NCI-H146 treated with DMSO at 0.1 percent for 48 hours (cell line): ENCODE measurements around the gene CUEDC2.

Experiments used
- DNase-seq: peaks from one replicate; lab custom pipeline; 2025; ENCODE audit not compliant: unreplicated experiment; lab: John Stamatoyannopoulos, UW

The CUEDC2 gene

GRCh38 chr10:102398172-102399020 lies 34.0 kb downstream of the CUEDC2 start:
- DNase-seq = no peak

DNA sequence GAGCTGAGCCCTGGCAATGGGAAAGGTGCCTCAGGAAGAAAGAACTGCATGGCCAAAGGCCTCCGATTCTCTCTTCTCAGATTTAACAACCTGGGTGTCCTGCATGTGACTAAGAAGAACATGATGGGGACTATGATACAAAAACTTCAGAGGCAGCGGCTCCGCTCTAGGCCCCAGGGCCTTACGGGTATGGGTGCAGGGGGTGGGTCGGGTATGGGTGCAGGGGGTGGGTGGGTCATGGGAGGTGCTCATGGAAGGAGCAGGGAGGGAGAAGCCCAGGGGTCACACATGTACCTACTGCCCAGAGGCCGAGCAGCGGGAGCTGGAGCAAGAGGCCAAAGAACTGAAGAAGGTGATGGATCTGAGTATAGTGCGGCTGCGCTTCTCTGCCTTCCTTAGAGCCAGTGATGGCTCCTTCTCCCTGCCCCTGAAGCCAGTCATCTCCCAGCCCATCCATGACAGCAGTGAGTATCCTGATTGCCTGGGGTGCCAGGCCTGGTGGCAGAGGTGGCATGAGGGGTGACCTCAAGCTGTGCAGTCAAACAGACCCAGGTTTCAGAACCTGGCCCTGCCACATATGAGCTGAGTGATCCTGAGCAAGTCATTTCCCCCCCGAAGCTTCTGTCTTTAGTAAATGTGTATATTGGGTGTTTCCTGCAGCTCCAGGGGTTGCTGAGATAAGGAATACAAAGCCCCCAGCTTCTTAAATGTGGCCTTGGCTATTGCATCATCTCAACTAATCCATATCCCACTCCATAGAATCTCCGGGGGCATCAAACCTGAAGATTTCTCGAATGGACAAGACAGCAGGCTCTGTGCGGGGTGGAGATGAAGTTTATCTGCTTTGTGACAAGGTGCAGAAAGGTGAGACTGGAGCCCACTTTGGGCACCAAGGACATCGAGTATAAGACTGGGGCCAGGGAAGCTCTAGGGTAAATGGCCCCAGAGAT lies 34.9 kb downstream of the CUEDC2 start:
- no peak for DNase-seq

- DNase-seq = no peak
These were observed 35.6 kb downstream of the CUEDC2 start for GRCh38 chr10:102396730-102397151.

DNA sequence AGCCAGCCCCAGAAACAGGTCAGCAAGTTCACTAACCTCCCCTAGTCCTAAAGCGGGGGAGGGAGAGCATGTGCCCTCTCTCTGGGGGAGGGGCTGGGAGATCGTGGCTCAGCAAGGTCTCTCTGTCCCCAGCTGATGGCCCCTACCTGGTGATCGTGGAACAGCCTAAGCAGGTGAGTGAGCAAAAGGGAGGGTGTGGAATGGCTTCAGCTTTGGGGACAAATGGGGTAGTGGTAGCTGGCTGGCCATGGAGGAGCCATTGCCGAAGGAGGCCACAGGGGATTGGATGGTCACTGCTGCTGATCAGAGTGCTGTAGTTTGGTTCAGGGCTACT lies 36.1 kb downstream of the CUEDC2 start:
- no peak for DNase-seq

DNA sequence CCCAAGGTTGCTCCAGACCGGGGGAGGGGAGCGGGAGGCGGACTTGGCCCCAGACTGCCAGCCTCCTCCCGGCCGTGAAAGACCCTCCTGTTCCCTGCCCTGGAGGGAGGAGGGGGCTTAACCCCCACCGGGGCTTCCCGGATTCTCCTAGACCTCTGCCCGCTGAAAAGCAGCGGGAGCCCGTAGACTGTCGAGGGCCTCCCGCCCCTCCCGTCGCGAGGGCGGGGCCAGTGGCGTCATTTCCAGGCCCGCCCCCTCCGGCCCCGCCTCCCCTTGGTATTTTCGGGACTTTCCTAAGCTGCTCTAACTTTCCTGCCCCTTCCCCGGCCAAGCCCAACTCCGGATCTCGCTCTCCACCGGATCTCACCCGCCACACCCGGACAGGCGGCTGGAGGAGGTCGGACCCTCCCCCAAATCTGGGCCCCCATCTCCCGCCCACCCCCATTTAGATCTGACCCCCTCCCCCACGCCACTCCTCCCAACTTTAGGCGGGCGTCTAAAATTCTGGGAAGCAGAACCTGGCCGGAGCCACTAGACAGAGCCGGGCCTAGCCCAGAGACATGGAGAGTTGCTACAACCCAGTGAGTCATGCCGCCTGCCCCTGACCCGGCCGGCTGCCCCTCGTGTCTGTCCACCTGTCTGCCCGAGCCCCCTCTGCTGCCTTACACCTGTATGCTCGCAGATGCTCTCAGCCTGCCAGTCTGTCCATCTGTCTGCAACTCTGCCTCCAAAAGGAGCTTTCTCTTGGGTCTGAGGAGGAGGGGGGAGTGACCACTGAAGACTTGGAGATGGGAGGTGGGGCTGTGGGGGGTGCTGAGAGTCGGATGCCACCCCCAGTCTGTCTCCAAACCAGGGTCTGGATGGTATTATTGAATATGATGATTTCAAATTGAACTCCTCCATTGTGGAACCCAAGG lies 36.7 kb downstream of the CUEDC2 start, which contains the start of gene NFKB2:
Gene NFKB2 (plus strand): TSS at position 306 of the 917 bp plus-strand sequence. CDS start 255 bp downstream, at position 561.
- peak; percentile 31 for DNase-seq

GRCh38 chr10:102394801-102395399 lies 37.5 kb downstream of the CUEDC2 start:
- DNase-seq = no peak

- peak; percentile 54 for DNase-seq
These were observed 38.1 kb downstream of the CUEDC2 start for GRCh38 chr10:102394079-102394800.

GRCh38 chr10:102393411-102394078 lies 38.8 kb downstream of the CUEDC2 start:
- no peak for DNase-seq

DNA sequence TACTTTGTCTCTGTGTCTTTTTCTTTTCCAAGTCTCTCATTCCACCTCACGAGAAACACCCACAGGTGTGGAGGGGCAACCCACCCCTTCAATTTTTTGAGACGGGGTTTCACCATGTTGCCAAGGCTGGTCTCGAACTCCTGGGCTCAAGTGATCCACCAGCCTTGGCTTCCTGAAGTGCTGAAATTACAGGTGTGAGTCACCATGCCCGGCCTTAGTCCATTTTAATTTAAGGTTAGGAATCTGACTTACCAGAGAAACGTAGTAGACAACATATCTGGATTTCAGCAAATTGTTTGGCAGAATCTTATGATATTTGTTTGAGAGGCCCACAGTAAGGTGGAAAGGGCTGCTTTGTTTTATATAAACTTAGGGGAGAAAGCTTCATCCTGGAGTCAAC lies 40.1 kb downstream of the CUEDC2 start:
- no peak for DNase-seq

DNA sequence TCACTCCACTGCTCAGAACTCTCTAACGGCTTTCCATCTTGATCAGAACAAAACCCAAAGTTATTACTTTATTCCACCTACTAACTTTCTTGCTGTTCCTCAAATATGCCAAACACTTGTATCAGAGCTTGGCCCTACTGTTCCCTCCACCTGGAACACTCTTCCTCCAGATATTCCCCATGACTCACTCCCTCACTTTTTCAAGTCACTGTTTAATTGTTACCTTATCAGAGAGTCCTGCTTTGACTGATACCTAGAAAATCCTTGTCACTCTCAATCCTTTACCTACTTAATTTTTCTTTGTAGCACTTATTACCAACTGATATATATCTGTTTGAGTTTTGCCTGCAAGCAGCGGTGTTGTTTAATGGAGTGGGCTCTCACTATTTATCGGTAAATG lies 42.5 kb downstream of the CUEDC2 start:
- no peak for DNase-seq

GRCh38 chr10:102384606-102385429 lies 47.6 kb downstream of the CUEDC2 start:
- DNase-seq = no peak

DNA sequence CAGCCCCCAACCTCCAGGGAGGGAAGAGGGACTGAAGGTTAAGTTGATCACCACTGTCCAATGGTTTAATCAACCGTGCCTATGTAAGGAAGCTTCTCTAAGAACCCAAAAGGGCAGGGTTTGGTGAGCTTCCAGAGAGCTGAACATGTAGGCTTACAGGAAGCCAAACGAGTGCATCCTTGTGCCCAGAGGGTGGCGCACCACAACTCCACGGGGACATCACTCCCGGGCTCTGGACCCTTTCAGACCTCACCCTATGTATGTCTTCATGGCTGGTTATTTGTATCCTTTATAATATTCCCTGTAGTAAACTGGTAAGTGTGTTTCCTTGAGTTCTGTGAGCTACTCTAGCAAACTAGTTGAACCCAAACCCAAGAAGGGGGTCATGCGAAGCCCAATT lies 48.3 kb downstream of the CUEDC2 start:
- DNase-seq = no peak

DNA sequence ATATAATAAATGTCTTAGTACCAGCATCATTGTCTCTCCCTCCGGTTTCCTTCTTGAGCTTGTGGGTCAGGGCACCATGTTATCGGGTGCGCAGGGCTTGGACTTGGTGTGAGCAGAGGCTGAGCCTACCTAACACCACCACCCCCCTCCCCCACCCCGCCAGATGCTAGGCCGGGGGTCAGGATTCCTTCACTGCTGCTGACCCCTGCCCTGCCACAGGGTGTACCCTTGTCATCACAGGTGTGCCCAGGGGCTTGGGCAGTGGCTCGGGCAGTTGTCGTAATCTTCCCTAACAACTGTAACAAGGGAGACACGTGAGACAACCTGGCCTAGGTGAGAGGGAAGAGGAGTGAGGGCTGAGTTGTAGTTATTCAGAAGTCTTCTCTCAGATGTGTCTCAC lies 49.5 kb downstream of the CUEDC2 start:
- no peak for DNase-seq

DNA sequence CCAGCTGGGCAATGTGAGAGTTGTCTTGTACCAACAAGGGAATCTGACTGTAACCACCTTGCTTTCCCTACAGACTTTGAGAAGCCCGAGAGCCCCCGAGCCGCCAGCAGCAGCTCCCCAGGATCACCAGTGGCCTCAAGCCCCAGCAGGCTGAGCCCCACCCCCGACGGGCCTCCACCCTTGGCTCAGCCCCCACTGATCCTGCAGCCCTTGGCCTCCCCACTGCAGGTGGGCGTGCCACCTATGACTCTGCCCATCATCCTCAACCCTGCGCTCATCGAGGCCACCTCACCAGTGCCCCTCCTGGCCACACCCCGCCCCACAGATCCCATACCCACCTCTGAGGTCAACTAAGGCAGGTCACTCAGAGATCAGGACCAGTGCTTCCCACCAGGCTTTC lies 50.4 kb downstream of the CUEDC2 start:
- DNase-seq = no peak

- no peak for DNase-seq
These were observed 53.0 kb downstream of the CUEDC2 start for GRCh38 chr10:102379383-102379782.

- no peak for DNase-seq
These were observed 55.5 kb downstream of the CUEDC2 start for GRCh38 chr10:102376901-102377300.

DNA sequence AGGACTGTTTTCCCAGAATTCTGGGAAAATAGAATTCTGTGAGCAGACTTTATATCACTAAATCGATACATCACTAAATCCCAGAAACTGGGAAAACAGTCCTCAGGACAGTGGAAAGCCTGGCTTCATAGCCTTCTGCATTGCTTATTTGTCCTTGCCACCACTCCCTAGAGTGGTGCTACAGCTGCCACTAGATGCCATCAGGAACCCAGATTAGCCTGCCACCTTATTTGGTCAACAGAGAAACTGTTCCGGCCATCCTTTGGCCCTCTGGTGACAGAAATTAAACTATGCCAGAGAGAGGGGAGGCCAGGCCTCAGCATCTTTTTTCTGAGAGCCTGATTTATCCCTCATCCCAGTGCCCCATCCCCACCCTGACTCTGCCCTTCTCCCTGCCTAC lies 56.5 kb downstream of the CUEDC2 start:
- no peak for DNase-seq

- DNase-seq = no peak
These were observed 57.1 kb downstream of the CUEDC2 start for GRCh38 chr10:102375250-102375649.
